Stimulated activated CD4-positive, alpha-beta T cell treated with anti-CD3 and anti-CD28 coated beads, Interleukin-1b, Interleukin-23, amount 100 ng/mL, for 48 hours (primary cell): ENCODE measurements around the gene ARID5B.

ENCODE experiments used
- DNase-seq: peaks from one replicate; pipeline ENCODE4 v3.0.0-alpha.2; 2020

The ARID5B gene

GRCh38 chr10:61904733-61905725 lies 3.5 kb downstream of the ARID5B start:
- DNase-seq = peak; percentile 69

- no peak for DNase-seq
These were observed 4.5 kb downstream of the ARID5B start for GRCh38 chr10:61905837-61906561.

- DNase-seq = no peak
These were observed 5.0 kb downstream of the ARID5B start for GRCh38 chr10:61906562-61906901.

GRCh38 chr10:61907011-61907410 lies 5.5 kb downstream of the ARID5B start:
- DNase-seq = no peak

GRCh38 chr10:61907587-61907986 lies 6.1 kb downstream of the ARID5B start:
- DNase-seq = no peak

GRCh38 chr10:61910226-61910805 lies 8.8 kb downstream of the ARID5B start:
- DNase-seq = no peak

GRCh38 chr10:61910894-61911293 lies 9.4 kb downstream of the ARID5B start:
- no peak for DNase-seq

GRCh38 chr10:61911425-61911824 lies 9.9 kb downstream of the ARID5B start:
- DNase-seq = no peak

- no peak for DNase-seq
These were observed 11.5 kb downstream of the ARID5B start for GRCh38 chr10:61912981-61913380.

GRCh38 chr10:61918140-61918539 lies 16.6 kb downstream of the ARID5B start:
- DNase-seq = no peak

GRCh38 chr10:61918989-61919388 lies 17.5 kb downstream of the ARID5B start:
- DNase-seq = no peak

GRCh38 chr10:61919646-61920215 lies 18.2 kb downstream of the ARID5B start:
- DNase-seq = no peak

GRCh38 chr10:61921143-61921542 lies 19.6 kb downstream of the ARID5B start:
- no peak for DNase-seq

- no peak for DNase-seq
These were observed 21.9 kb downstream of the ARID5B start for GRCh38 chr10:61923210-61923949.

GRCh38 chr10:61923950-61924274 lies 22.4 kb downstream of the ARID5B start:
- DNase-seq = no peak

GRCh38 chr10:61929555-61929954 lies 28.1 kb downstream of the ARID5B start:
- DNase-seq = no peak

GRCh38 chr10:61931620-61932332 lies 30.3 kb downstream of the ARID5B start:
- no peak for DNase-seq

- DNase-seq = no peak
These were observed 32.5 kb downstream of the ARID5B start for GRCh38 chr10:61933859-61934555.

- no peak for DNase-seq
These were observed 33.6 kb downstream of the ARID5B start for GRCh38 chr10:61935077-61935476.

GRCh38 chr10:61936770-61937169 lies 35.3 kb downstream of the ARID5B start:
- DNase-seq = no peak

- DNase-seq = no peak
These were observed 36.3 kb downstream of the ARID5B start for GRCh38 chr10:61937631-61938351.
